Measurements from ENCODE around the gene ZRANB1.

- TF ChIP-seq CTCF (conservative IDR thresholded peaks at IDR 0.05 in 1 of 2, IDR thresholded peaks at IDR 0.05 in 1 of 2; ENCODE audit: low read depth in 1 of 2, low read length in 2 of 2) (no peak), EZH2 (IDR thresholded peaks at IDR 0.05; ENCODE audit: low read length, missing control alignments) (no peak)
These were observed 83.4 kb downstream of the ZRANB1 start for GRCh38 chr10:125025341-125025740.

Data from fibroblast of lung (primary cell).